Measurements from ENCODE around the gene CWC25. TPM values are rescaled to one million over a fixed set of nuclear protein-coding genes. Genes with fewer than 3 reads are reported as not detected.

Gene CWC25
- total and polyA plus RNA-seq, 2 of the 13 experiments (the other 11 are each of a cell fraction or from before 2014, with no cell fraction given), result 15.6 to 22.7 TPM

- TF ChIP-seq CERS6 (CRISPR knock-in tag; IDR thresholded peaks at IDR 0.05) (no peak), ZNF441 (CRISPR knock-in tag; IDR thresholded peaks at IDR 0.05; ENCODE audit: borderline replicate concordance) (no peak), SIX1 (CRISPR knock-in tag; IDR thresholded peaks at IDR 0.05; ENCODE audit: borderline replicate concordance) (peak; percentile 40; the same call in 1 of the 2 replicates), GPN1 (CRISPR knock-in tag; IDR thresholded peaks at IDR 0.05; ENCODE audit: borderline replicate concordance) (no peak), SMAD9 (CRISPR knock-in tag; IDR thresholded peaks at IDR 0.05) (no peak), ZUFSP (CRISPR knock-in tag; IDR thresholded peaks at IDR 0.05; ENCODE audit: borderline replicate concordance) (no peak), SALL2 (CRISPR knock-in tag; IDR thresholded peaks at IDR 0.05) (peak; percentile 26; the same call in 1 of the 2 replicates), SP5 (CRISPR knock-in tag; IDR thresholded peaks at IDR 0.05; ENCODE audit: borderline replicate concordance, low read depth) (0 out of 2 replicates have a peak, but pooled peaks have one; percentile 22), MBD4 (IDR thresholded peaks at IDR 0.05; ENCODE audit: borderline replicate concordance, low read length) (no peak), FOXK2 (IDR thresholded peaks at IDR 0.05) (no peak), ZNF687 (CRISPR knock-in tag; IDR thresholded peaks at IDR 0.05) (no peak), PHF21A (CRISPR knock-in tag; IDR thresholded peaks at IDR 0.05) (no peak), ZNF296 (CRISPR knock-in tag; conservative IDR thresholded peaks at IDR 0.05) (no peak), TEF (CRISPR knock-in tag; IDR thresholded peaks at IDR 0.05) (0 out of 2 replicates have a peak, but pooled peaks have one; percentile 12), GFI1 (CRISPR knock-in tag; IDR thresholded peaks at IDR 0.05; ENCODE audit: borderline replicate concordance) (no peak), AFF4 (CRISPR knock-in tag; IDR thresholded peaks at IDR 0.05) (no peak), CEBPG (CRISPR knock-in tag; IDR thresholded peaks at IDR 0.05) (peak; percentile 12; the same call in 1 of the 2 replicates)
Measured at GRCh38 chr17:38867179-38867967, 42.3 kb upstream of the CWC25 start (continued).

All from HepG2 (cell line).